ENCODE results near the gene IFNA17.
"Not testable (repeated sequence)": the region's sequence is repeated elsewhere in the genome, so short reads cannot be mapped to it uniquely, and the experiment has no call there.

Gene IFNA17

GRCh38 chr9:21210311-21210710, 17.7 kb downstream of the IFNA17 start:
- DNase-seq (ENCODE audit: low spot score), result no peak

GRCh38 chr9:21207043-21207442, 21.0 kb downstream of the IFNA17 start, which contains the start of gene IFNA10:
TSS of gene IFNA10 (minus strand) at chr9:21207143. CDS start at chr9:21207097, 46 bp downstream.
- DNase-seq (ENCODE audit: low spot score), result not testable (repeated sequence)

GRCh38 chr9:21205204-21205603, 22.8 kb downstream of the IFNA17 start:
- no peak for DNase-seq (ENCODE audit: low spot score)

GRCh38 chr9:21202105-21202504, 25.9 kb downstream of the IFNA17 start, which contains the start of gene IFNA7:
TSS of gene IFNA7 (minus strand) at chr9:21202205. CDS start at chr9:21202165, 40 bp downstream.
- not testable (repeated sequence) for DNase-seq (ENCODE audit: low spot score)

- DNase-seq (ENCODE audit: low spot score), result not testable (repeated sequence)
Observed at GRCh38 chr9:21194867-21195776, 32.9 kb downstream of the IFNA17 start.

- not testable (repeated sequence) for DNase-seq (ENCODE audit: low spot score)
Observed at GRCh38 chr9:21187487-21187886, 40.5 kb downstream of the IFNA17 start, which contains the start of gene IFNA4. TSS of gene IFNA4 (minus strand) at chr9:21187587. CDS start at chr9:21187531, 56 bp downstream.

GRCh38 chr9:21182810-21183736, 44.9 kb downstream of the IFNA17 start:
- DNase-seq (ENCODE audit: low spot score), result not testable (repeated sequence)
